22Rv1 (cell line): ENCODE results near the gene TBC1D21.
A peak's percentile ranks its signal among the peaks of the same experiment; 100 is the strongest.

Experiments
- H3K27ac ChIP-seq: fragments of 450-650 bp; 2 replicates; pipeline ENCODE4 v1.5.1; 2017
- CTCF ChIP-seq: fragments of 450-650 bp; IDR thresholded peaks from 2 replicates; pipeline ENCODE4 v1.5.1; 2017; ENCODE audit warnings: mild to moderate bottlenecking
- ZFX ChIP-seq: fragments of 450-650 bp; IDR thresholded peaks from 2 replicates; pipeline ENCODE4 v1.6.1; 2017; ENCODE audit warnings: antibody characterized with exemption, borderline replicate concordance

The TBC1D21 gene

GRCh38 chr15:73889053-73889761 lies 15.8 kb downstream of the TBC1D21 start:
- H3K27ac ChIP-seq: no peak overlapping the region
- no peak for TF ChIP-seq CTCF
- TF ChIP-seq ZFX: no peak

- no peak for TF ChIP-seq ZFX
- TF ChIP-seq CTCF: no peak
- no peak overlapping the region for H3K27ac ChIP-seq
Measured at GRCh38 chr15:73889762-73890124, 16.4 kb downstream of the TBC1D21 start.

- TF ChIP-seq ZFX (no peak), CTCF (no peak)
- no peak overlapping the region for H3K27ac ChIP-seq
Measured at GRCh38 chr15:73891328-73892315, 18.3 kb downstream of the TBC1D21 start.

GRCh38 chr15:73892446-73893226 lies 19.3 kb downstream of the TBC1D21 start:
- no peak overlapping the region for H3K27ac ChIP-seq
- no peak for TF ChIP-seq ZFX
- TF ChIP-seq CTCF: no peak

- TF ChIP-seq ZFX: no peak
- TF ChIP-seq CTCF: no peak
- H3K27ac ChIP-seq: no peak overlapping the region
Measured at GRCh38 chr15:73894133-73894814, 20.9 kb downstream of the TBC1D21 start.

- no peak for TF ChIP-seq ZFX
- TF ChIP-seq CTCF: peak; percentile 94
- no peak overlapping the region for H3K27ac ChIP-seq
Measured at GRCh38 chr15:73897441-73898261, 24.3 kb downstream of the TBC1D21 start.
